PC-3 (cell line): ENCODE data around the gene TRIM68. TPM values are rescaled to one million over a fixed set of nuclear protein-coding genes. Genes with fewer than 3 reads are reported as not detected.
A peak's percentile ranks its signal among the peaks of the same experiment; 100 is the strongest.

Experiments
- ATAC-seq: fragments of 200-7000 bp; cut with Tn5 transposase; 2 replicates; pipeline ENCODE4 v1.9.1; 2020; ENCODE audit warnings: mild to moderate bottlenecking, moderate library complexity
- BruUV-seq: library from RNA; stranded (reverse); fragments of 400-500 nt; replicated peaks from 2 replicates; lab custom pipeline; 2021; lab: Mats Ljungman, UMichigan
- CTCF ChIA-PET: fragments of 300-600 bp; sonication (Branson Sonifier 250); formaldehyde crosslinking; loops from one replicate; lab custom pipeline; 2022; ENCODE audit warnings: antibody characterized with exemption; lab: Charles Lee
- POLR2A ChIA-PET: fragments of 300-600 bp; sonication (Branson Sonifier 250); formaldehyde crosslinking; loops from one replicate; lab custom pipeline; 2022; ENCODE audit warnings: antibody characterized with exemption; ENCODE audit not compliant: unreplicated experiment; lab: Charles Lee
- DNase-seq: peaks from one replicate; pipeline ENCODE4 v3.0.0-alpha.2; 2015
- H2AFZ ChIP-seq: fragments of 300-600 bp; sonication (generic); 2 replicates; pipeline ENCODE4 v1.6.0; 2016; ENCODE audit warnings: antibody characterized with exemption, low read length
- H3F3A ChIP-seq: fragments of 300-600 bp; sonication (generic); one replicate; pipeline ENCODE4 v1.6.0; 2017; ENCODE audit warnings: antibody characterized with exemption, low read length, control low read depth, mild to moderate bottlenecking; ENCODE audit not compliant: unreplicated experiment
- H3K27ac ChIP-seq: fragments of 300-600 bp; sonication (generic); 2 replicates; pipeline ENCODE4 v1.5.1; 2016; ENCODE audit warnings: mild to moderate bottlenecking, low read length
- H3K27me3 ChIP-seq: fragments of 300-600 bp; sonication (generic); 2 replicates; pipeline ENCODE4 v1.6.1; 2016; ENCODE audit warnings: low read length, mixed read lengths
- H3K36me3 ChIP-seq: fragments of 300-600 bp; sonication (generic); 2 replicates; pipeline ENCODE4 v1.6.1; 2016; ENCODE audit warnings: low read depth, mixed run types, low read length, mixed read lengths
- H3K4me1 ChIP-seq: fragments of 300-600 bp; sonication (generic); 2 replicates; pipeline ENCODE4 v1.5.1; 2016; ENCODE audit warnings: low read length; ENCODE audit not compliant: insufficient read depth
- H3K4me2 ChIP-seq: fragments of 300-600 bp; sonication (generic); 2 replicates; pipeline ENCODE4 v1.6.0; 2016; ENCODE audit warnings: low read length
- H3K4me3 ChIP-seq: fragments of 300-600 bp; sonication (generic); 2 replicates; pipeline ENCODE4 v1.5.1; 2016; ENCODE audit warnings: mild to moderate bottlenecking, low read length, mixed read lengths
- H3K79me2 ChIP-seq: fragments of 300-600 bp; sonication (generic); 2 replicates; pipeline ENCODE4 v1.6.1; 2017; ENCODE audit warnings: low read length, mixed read lengths
- H3K9ac ChIP-seq: fragments of 300-600 bp; sonication (generic); 2 replicates; pipeline ENCODE4 v1.6.0; 2016; ENCODE audit warnings: mild to moderate bottlenecking, low read length
- H3K9me2 ChIP-seq: fragments of 300-600 bp; sonication (generic); replicated peaks from 2 replicates; pipeline ENCODE4 v1.6.1; 2016; ENCODE audit warnings: mixed run types, low read length, mixed read lengths
- H3K9me3 ChIP-seq: fragments of 300-600 bp; sonication (generic); 2 replicates; pipeline ENCODE4 v1.6.1; 2016; ENCODE audit warnings: low read length, mixed read lengths
- H4K20me1 ChIP-seq: fragments of 300-600 bp; sonication (generic); 2 replicates; pipeline ENCODE4 v1.6.1; 2016; ENCODE audit warnings: low read length, mixed read lengths
- EZH2 ChIP-seq: fragments of 300-600 bp; sonication (generic); IDR thresholded peaks from one replicate; pipeline ENCODE4 v1.6.1; 2017; ENCODE audit warnings: antibody characterized with exemption, mild to moderate bottlenecking, low read length; ENCODE audit not compliant: unreplicated experiment
- EZH2phosphoT487 ChIP-seq: fragments of 300-600 bp; sonication (generic); IDR thresholded peaks from 2 replicates; pipeline ENCODE4 v1.6.1; 2018; ENCODE audit warnings: mild to moderate bottlenecking, antibody characterized with exemption, low read length, borderline replicate concordance
- intact Hi-C: fragments of 100-400 bp; cut with micrococcal nuclease; formaldehyde crosslinking; loops from 2 replicates; pipeline ENCODE4 v1.9.0; 2023
- total RNA-seq: library from RNA; depleted of rRNA; stranded (reverse); fragments of >200 nt; gene quantifications from 2 replicates; pipeline ENCODE4 v1.2.3, GENCODE V29; 2014
- TF ChIP-seq, protein P1 (sequence below): fragments of 300-600 bp; sonication (generic); conservative IDR thresholded peaks from 2 replicates; pipeline ENCODE4 v1.5.1; 2017; ENCODE audit warnings: antibody characterized with exemption, low read depth, mild to moderate bottlenecking, low read length

TRIM68 gene
- total RNA-seq, 1 experiment from 2014 or later = 6.1 TPM

DNA sequence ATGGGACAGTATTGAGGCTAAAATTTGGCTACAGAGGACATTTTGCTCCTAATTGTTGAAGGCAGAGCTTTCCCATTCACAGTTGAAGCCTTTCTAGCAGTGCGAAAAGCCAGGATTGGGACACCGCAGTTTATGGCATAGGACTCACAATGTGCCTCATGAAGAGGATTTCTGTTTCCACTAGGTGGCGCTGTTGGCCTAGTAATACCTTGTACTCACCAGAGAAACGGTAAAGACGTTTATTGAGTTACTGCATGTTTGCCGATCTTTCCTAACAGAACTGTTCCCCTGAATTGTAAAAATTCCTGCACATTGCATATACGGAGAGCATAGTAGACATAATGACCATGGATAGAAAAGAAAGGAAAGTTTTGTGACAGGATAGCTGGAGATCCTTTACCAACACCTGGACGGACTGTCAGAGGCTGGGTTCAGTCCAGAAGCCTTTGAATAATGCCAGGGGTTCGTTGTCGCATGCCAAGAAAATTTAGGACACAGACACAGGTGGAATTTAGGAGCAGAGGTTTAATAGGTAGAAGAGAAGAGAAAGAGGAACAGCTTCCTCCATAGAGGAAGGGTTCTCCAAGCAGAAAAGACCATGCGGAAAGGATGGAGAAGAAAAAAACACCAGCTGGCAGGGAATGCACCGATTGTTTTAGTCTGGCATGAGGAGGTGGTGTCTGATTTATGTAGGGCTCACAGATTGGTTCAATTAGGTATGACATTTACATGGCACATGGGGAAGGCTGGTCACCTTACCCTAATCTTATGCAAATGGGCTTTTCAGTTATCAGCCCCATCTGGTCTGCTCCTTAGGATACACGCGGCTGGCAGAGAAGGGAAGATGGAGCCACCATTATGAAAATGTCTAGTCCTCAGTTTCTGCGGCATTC is 18.4 kb upstream of the TRIM68 start:
- no peak overlapping the region for H3K9ac ChIP-seq
- intact Hi-C loops = loop anchor here (10.0 kb wide), 1 partner anchor 758 kb away; the partner anchor contains the start of gene OR51M1
- BruUV-seq = no TSS peak
- DNase-seq (peak; percentile 84), ATAC-seq (peak; percentile 85)
- H3K9me3 ChIP-seq = no peaks in the 10 kb centered on the region
- ChIA-PET CTCF (no interaction called here), POLR2A (no interaction called here)
- no peaks in the 10 kb centered on the region for H4K20me1 ChIP-seq
- no peaks in the 10 kb centered on the region for H3K79me2 ChIP-seq
- H3K36me3 ChIP-seq = no peaks in the 10 kb centered on the region; the same call in 1 of the 2 replicates
- no peaks in the 10 kb centered on the region for H3F3A ChIP-seq
- H3K4me1 ChIP-seq = no peaks in the 10 kb centered on the region
- H2AFZ ChIP-seq = no peak overlapping the region
- H3K27me3 ChIP-seq = peaks cover 21% of the 10 kb centered on the region
- no peaks in the 10 kb centered on the region for H3K9me2 ChIP-seq
- no peak for TF ChIP-seq EZH2
- TF ChIP-seq, protein P1, sequence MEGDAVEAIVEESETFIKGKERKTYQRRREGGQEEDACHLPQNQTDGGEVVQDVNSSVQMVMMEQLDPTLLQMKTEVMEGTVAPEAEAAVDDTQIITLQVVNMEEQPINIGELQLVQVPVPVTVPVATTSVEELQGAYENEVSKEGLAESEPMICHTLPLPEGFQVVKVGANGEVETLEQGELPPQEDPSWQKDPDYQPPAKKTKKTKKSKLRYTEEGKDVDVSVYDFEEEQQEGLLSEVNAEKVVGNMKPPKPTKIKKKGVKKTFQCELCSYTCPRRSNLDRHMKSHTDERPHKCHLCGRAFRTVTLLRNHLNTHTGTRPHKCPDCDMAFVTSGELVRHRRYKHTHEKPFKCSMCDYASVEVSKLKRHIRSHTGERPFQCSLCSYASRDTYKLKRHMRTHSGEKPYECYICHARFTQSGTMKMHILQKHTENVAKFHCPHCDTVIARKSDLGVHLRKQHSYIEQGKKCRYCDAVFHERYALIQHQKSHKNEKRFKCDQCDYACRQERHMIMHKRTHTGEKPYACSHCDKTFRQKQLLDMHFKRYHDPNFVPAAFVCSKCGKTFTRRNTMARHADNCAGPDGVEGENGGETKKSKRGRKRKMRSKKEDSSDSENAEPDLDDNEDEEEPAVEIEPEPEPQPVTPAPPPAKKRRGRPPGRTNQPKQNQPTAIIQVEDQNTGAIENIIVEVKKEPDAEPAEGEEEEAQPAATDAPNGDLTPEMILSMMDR = peak; percentile 79
- peak overlapping the region; percentile 34; the same call in 1 of the 2 replicates for H3K4me2 ChIP-seq
- no peak overlapping the region for H3K27ac ChIP-seq
- no peak overlapping the region for H3K4me3 ChIP-seq

DNA sequence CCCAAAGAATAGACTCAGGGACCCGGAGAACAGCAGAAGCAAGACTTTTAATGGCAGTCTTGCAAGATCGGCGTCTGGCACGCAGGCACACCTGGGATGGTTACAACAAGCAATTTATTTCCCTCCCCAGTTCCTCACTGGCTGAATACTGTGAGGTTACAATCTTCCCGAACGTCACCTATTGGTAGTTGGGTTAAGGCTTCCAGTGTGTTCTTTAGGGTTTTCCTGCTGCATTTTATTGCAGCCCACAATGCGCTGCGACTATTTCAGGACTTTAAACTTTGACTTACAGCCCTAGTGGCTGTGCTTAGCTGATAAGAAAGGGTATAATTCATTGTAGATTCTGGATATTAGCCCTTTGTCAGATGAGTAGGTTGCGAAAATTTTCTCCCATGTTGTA is 11.5 kb upstream of the TRIM68 start:
- Histone ChIP-seq H3F3A (no peaks in the 10 kb centered on the region), H3K79me2 (no peaks in the 10 kb centered on the region), H3K9me2 (no peaks in the 10 kb centered on the region), H3K36me3 (no peaks in the 10 kb centered on the region), H3K27me3 (peaks cover 29% of the 10 kb centered on the region), H2AFZ (no peak overlapping the region), H3K4me3 (no peak overlapping the region), H3K9ac (no peak overlapping the region), H3K9me3 (no peaks in the 10 kb centered on the region), H4K20me1 (no peaks in the 10 kb centered on the region), H3K4me1 (no peaks in the 10 kb centered on the region), H3K27ac (no peak overlapping the region), H3K4me2 (no peak overlapping the region)
- ATAC-seq = no peak
- POLR2A ChIA-PET = no interaction called here
- no TSS peak for BruUV-seq
- intact Hi-C loops = no loop called here
- no peak for DNase-seq
- CTCF ChIA-PET = no interaction called here
- no peak for TF ChIP-seq EZH2
- TF ChIP-seq, protein P1 = no peak

DNA sequence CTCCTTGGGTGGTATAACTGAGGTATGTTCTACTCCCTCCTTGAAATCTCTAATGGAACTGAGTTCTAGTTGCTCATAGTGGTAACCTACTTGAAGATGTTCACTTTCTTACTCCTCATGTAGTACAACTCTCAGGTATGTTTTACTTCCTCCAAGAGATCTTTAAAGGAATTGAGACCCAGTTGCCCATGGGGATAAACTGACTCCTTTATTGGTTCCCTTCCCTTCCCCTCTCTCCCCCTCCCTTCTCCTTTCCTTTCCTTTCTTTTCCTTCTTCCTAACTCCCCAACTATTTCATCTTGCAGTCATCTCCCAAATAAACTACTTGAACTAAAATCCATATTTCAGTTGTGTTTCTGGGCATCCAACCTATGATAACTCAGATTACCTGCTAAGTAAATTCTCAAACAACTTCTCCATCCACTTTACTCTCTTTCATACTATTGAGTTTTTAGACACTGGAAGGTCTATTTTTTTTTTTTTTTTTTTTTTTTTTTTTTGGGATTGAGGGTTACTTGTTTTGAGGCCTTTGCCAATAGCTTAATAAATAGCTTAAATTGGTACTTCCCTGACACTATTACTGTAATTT is 7.9 kb upstream of the TRIM68 start:
- Histone ChIP-seq H2AFZ (no peak overlapping the region), H4K20me1 (no peaks in the 10 kb centered on the region), H3K9me3 (no peaks in the 10 kb centered on the region), H3K4me1 (no peaks in the 10 kb centered on the region), H3K4me2 (no peak overlapping the region), H3K27ac (no peak overlapping the region), H3K9me2 (no peaks in the 10 kb centered on the region), H3K9ac (no peak overlapping the region), H3K79me2 (no peaks in the 10 kb centered on the region), H3K27me3 (peaks cover 25% of the 10 kb centered on the region), H3F3A (no peaks in the 10 kb centered on the region), H3K4me3 (no peak overlapping the region), H3K36me3 (no peaks in the 10 kb centered on the region)
- POLR2A ChIA-PET = no interaction called here
- no TSS peak for BruUV-seq
- no peak for ATAC-seq
- intact Hi-C loops = no loop called here
- DNase-seq = no peak
- CTCF ChIA-PET = no interaction called here
- TF ChIP-seq EZH2phosphoT487 (no peak), EZH2 (no peak)
- TF ChIP-seq, protein P1 = no peak
